Mesenteric fat pad (tissue), 1 donor: ENCODE measurements around the gene AKR1B1. TPM values are rescaled to one million over a fixed set of nuclear protein-coding genes. Genes with fewer than 3 reads are reported as not detected.
"Not testable (repeated sequence)": the region's sequence is repeated elsewhere in the genome, so short reads cannot be mapped to it uniquely, and the experiment has no call there.

ENCODE experiments used
- DNase-seq: peaks from one replicate; pipeline ENCODE4 v3.0.0-alpha.2; 2020; ENCODE audit warnings: low spot score
- long read RNA-seq: library from polyadenylated mRNA; unstranded; transcript quantifications from one replicate; pipeline ENCODE4 v2.0.0, GENCODE V29; 2020
- total RNA-seq: library from RNA; stranded (reverse); fragmentation: NEBNext Ultra II Directional; extraction: Animal tissue kit (Norgen Biotek cat#: 25700); gene quantifications from one replicate; pipeline ENCODE4 v1.2.1, GENCODE V29; 2021
- donor health status: DM: yes; HTN: yes; CAD: no.

AKR1B1 gene
- total RNA-seq = 124 TPM
- long read RNA-seq, transcript AKR1B1-201 (10 exons, 1,409 nt) = major isoform, 347 of 415 reads
- long read RNA-seq, transcript AKR1B1-205 (9 exons, 1,930 nt) = minor isoform, 20 of 415 reads
- long read RNA-seq, partial matches to known transcripts = 15 of 415 reads
- long read RNA-seq, other reads (novel, unspliced or antisense) = 33 of 415 reads

- peak; percentile 96 for DNase-seq
Observed at GRCh38 chr7:134458806-134459698, at the start of gene AKR1B1. AKR1B1 (minus strand) TSS chr7:134459100; CDS start chr7:134459062, 38 bp downstream.

- DNase-seq = no peak
Observed at GRCh38 chr7:134505856-134506255, 47.0 kb upstream of the AKR1B1 start.

GRCh38 chr7:134504660-134505164, 45.8 kb upstream of the AKR1B1 start:
- no peak for DNase-seq

GRCh38 chr7:134502463-134503371, 43.8 kb upstream of the AKR1B1 start:
- no peak for DNase-seq

GRCh38 chr7:134500982-134501381, 42.1 kb upstream of the AKR1B1 start:
- DNase-seq = no peak

GRCh38 chr7:134500406-134500805, 41.5 kb upstream of the AKR1B1 start:
- DNase-seq = no peak

- no peak for DNase-seq
Observed at GRCh38 chr7:134495546-134495945, 36.6 kb upstream of the AKR1B1 start.

GRCh38 chr7:134493091-134493490, 34.2 kb upstream of the AKR1B1 start:
- no peak for DNase-seq

- DNase-seq = not testable (repeated sequence)
Observed at GRCh38 chr7:134487721-134488120, 28.8 kb upstream of the AKR1B1 start.

- DNase-seq = no peak
Observed at GRCh38 chr7:134485203-134485602, 26.3 kb upstream of the AKR1B1 start.

- no peak for DNase-seq
Observed at GRCh38 chr7:134483296-134483695, 24.4 kb upstream of the AKR1B1 start.

GRCh38 chr7:134482858-134483257, 24.0 kb upstream of the AKR1B1 start:
- DNase-seq = no peak

- no peak for DNase-seq
Observed at GRCh38 chr7:134481167-134481566, 22.3 kb upstream of the AKR1B1 start.

- no peak for DNase-seq
Observed at GRCh38 chr7:134480730-134481129, 21.8 kb upstream of the AKR1B1 start.

GRCh38 chr7:134480202-134480601, 21.3 kb upstream of the AKR1B1 start:
- DNase-seq = no peak

GRCh38 chr7:134478707-134479106, 19.8 kb upstream of the AKR1B1 start:
- no peak for DNase-seq

GRCh38 chr7:134477954-134478353, 19.1 kb upstream of the AKR1B1 start:
- no peak for DNase-seq

- no peak for DNase-seq
Observed at GRCh38 chr7:134476044-134476443, 17.1 kb upstream of the AKR1B1 start.

- DNase-seq = no peak
Observed at GRCh38 chr7:134474828-134475227, 15.9 kb upstream of the AKR1B1 start.

GRCh38 chr7:134473861-134474291, 15.0 kb upstream of the AKR1B1 start:
- no peak for DNase-seq

- DNase-seq = no peak
Observed at GRCh38 chr7:134472572-134473244, 13.8 kb upstream of the AKR1B1 start.
